ENCODE data around the gene TGFBI.

The TGFBI gene

DNA sequence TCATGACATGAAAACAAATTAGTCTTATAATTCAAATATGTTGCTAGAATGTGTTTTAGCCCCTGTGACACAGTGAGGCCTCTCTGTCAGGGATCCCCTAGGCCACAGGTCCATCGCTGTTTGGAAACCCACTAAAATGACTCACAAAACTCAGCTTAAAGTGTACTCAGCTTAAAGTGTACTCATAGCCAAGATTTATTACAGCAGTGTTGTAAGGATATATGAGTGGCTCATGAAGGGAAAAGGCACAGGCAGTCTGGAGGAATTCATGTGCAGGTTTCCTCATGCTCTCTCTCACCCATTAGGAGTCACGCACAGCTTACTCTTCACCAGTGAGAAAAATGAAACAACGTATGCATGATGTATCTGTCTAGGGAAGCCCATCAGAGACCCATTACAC lies 24.4 kb upstream of the TGFBI start:
- DNase-seq: no peak

DNA sequence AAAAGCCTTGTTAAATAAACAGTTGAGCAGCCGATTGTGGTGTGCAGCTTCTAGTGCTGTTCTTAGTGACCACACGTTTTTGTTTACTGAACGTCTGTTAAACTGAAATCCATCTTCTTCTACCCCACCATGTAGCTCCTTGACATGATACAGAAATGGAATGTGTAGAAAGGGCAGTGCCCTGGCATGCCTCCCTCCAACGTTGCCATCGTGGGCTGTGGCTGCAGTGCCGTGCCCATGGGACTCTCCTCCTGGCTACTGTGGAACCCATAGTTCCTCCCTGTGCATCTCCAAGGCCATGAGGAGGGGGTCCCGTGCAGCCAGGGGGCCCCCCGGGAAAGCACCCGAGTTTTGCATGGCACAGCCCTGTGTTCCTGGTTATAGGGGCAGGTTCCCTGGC lies 23.3 kb upstream of the TGFBI start:
- DNase-seq: no peak

DNA sequence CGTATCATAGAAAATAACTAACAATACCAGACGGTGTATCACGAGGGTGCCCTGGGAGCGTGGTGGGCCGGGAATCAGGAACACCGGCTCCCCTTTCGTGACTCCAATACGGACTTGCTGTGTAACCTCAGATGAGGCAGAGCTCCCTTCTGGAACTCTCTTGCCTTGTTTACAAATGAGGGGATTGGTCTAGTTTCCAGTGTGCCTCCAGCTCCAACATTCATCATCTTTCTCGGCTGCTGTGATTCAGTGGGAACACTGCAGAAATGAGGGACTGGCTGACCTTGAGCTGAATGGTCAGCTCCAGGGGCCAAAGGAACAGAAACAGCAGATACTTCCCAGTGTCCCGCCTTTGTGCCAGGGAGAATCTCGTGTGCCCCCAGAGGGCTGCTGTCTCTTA lies 22.6 kb upstream of the TGFBI start:
- no peak for DNase-seq

DNA sequence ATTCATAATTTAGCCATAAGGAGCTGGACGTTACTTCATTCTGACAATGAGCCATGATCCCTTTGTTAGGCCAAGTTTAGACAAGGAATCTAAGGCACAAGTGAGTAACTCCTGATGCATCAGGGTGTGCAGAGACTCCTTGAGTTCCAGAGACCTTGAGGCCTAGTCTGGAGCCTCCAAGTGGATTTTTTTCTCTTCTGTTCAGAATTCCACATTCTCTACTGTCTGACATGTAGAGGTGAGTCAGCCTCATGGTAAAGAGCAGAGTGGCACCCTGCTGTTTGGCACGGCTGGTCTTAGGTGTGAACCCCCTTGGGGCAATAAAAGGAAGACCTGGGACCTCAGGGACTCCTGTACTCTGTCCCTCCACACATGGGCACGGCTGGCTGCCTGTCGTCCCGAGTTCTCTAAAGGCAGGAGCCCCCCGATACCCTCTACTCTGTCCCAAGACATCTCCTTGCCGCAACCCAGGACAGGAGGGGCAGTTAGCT lies 22.0 kb upstream of the TGFBI start:
- no peak for DNase-seq

DNA sequence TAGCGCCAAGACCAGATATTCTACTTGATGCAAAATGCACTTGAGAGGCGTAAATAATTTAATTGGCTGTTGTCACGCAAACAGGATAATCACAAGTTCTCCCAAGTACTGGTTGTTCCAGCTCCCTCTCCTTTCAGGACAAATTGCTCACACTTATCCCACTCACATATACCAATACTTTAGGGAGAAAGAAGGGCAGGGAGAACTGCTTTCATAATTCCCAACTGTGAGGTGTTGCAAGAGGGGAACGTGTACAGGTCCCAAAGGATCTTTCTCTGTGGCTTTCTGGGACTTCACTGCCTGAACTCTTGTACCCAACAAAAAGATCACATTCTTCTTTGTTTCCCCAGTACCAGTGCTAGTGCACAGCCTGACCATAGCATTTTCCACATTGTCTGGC lies 21.5 kb upstream of the TGFBI start:
- DNase-seq: no peak

DNA sequence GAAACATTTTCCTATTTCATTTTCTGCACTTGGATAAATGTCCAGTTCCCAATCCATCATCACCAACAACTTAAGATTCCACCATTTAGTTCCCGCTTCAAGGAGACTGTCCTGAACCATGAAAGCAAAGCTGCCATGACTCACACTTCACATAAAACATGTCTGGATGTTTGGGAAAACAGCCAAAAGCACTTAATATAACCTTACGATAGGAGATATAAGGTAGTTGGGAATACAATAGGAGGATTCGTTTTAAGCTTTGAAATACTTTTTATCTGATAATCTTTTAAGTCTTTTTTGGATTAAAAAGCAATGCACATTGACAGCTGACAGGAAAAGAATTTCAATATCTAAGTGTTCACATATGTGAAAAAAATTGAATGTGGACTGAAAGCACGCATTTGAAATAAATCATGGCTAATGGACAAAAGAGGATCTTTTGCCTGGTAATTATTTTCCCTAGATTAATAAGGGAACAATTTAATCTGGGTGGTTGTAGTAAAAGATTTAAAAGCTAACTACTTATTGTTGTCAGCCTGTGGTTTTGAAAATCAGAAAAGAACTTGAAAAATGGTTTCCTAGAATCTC lies 17.3 kb upstream of the TGFBI start:
- DNase-seq: no peak

DNA sequence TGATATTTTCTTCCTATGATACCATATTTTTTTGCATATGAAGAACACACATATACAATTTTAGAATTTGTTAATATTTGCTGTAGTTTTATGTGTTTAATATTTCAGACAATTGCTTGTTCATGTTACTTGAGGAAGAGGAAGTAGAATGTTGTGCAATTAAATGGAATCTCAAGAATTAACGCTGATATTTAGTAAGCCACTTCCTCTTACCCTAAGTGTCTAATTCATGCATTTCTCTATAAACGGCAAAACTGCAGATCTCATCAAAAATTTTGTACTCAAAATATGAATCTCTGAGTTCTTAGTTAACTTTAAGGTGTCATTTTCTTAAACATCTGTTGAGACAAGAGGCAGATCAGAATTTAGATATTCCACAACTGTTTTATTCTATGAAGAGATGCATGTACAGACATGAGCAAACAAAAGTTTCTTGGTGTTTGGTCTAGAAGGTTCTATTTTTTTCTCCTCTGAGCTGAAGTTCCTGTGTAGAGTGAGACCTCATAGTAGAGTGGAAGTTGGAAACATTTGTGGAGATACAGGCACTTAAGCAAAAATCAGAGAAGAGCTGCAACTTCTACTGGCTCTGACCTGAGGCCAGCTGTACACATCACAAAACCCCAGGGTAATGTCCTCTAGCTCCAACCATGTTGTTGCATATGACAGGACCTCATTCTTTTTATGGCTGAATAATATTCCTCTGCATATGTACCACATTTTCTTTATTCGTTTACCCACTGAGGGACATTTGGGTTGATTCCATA lies 16.6 kb upstream of the TGFBI start:
- no peak for DNase-seq

DNA sequence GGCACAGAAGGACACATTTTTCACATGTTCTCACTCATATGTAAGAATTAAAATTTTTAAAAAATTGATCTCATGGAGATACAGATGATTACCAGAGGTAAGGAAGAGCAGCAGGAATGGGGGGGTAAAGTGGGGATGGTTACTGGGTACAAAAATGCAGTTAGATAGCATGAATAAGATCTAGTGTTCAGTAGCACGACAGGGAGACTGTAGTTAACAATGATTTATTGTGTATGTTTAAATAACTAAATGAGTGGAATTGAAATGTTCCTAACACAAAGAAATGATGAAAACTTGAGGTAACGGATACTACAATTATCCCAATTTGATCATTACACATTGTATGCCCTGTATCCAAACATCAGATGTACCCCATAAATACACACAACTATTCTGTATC lies 15.2 kb upstream of the TGFBI start:
- no peak for DNase-seq

DNA sequence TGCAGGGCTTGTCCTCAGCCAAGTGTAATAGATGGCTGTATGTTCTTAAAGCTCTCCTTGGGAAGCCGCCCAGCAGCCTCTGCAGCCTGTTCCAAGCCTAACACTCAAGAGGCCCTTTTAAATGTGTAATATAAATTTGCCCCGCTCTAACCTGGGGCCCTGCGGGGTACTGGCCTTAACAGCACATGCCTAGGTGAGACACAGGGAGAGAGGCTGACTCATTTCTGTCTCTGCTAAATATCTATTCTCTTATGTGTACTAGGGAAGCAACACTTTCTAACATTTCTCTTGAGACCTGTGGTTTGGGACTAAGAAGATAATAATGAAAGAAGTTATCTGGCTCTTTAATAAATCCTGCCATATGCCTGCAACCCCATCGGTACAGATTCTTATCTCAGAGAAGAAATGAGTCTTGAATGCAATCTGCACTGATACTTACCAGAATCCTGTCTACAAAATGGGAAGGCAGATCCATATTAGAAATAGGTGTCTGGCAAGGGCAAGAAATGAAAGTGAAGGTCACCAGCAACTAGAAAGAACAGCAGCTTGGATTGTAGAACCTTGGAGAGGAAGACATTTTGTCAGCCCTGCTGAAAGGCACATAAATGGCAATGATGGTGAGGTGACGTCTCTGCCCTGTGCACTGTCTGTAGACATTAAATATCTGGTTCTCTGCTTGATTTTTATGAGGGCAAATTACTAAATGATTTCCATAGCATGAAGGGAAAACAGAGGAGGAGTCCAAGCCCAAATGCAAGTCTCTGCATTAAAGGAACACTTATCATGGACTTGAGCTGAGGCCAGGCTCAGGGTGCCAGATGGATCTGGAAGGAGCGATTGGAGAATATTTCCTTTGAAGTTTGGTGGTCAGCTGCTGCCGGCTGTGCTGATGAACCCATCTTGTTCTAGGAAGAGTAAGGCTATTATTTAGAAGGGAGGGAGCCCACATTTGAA lies 14.5 kb upstream of the TGFBI start:
- DNase-seq: no peak

DNA sequence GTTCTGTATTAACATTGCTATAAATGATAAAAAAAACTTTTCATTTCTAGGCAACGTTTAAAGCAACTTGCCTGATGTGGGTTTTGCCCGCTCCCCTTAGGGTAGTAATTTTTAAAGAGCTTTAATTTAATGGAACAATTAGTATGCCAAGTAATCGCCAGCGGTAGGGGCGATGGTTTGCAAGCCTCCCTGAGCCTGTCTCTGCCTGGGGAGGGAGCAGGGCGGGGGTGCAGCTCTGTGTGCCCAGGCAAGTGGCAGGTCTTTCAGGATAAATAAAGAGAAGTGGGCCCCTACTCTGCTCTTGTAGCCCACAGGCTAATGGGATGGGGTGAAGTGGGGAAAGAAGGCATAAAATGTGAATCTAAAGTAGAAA lies 13.8 kb upstream of the TGFBI start:
- DNase-seq: no peak

DNA sequence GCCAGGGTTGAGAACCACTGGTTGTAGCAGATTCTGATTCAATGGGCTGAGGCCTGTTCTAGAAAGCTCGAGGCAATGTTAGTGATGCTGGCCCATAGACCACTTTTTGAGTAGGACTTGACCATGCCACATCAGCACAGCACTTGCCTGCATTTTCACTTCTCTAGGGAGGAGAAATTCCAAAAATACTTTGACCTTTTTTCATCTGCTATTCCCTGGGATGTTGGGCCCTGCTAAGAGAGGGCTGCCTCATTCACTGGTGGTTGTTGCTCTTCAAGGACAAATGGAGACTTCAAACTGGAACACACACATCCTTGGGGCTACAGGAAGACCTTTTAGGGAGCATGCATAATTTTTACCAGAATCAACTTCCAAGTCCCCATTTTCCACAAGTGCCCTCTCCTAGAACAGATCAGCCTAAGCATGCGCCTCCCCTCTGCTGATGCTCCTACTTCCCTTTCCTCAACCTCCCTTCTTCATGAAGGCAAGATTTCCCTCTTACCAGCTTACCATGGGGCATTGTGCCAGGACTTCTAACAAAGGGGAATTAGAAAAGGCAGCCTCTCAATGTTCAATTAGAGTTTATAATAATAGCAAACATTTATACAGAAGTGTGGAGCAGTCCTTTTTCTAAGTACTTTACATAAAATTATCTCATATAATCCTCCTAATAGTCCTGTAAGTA lies 12.7 kb upstream of the TGFBI start:
- DNase-seq: no peak

DNA sequence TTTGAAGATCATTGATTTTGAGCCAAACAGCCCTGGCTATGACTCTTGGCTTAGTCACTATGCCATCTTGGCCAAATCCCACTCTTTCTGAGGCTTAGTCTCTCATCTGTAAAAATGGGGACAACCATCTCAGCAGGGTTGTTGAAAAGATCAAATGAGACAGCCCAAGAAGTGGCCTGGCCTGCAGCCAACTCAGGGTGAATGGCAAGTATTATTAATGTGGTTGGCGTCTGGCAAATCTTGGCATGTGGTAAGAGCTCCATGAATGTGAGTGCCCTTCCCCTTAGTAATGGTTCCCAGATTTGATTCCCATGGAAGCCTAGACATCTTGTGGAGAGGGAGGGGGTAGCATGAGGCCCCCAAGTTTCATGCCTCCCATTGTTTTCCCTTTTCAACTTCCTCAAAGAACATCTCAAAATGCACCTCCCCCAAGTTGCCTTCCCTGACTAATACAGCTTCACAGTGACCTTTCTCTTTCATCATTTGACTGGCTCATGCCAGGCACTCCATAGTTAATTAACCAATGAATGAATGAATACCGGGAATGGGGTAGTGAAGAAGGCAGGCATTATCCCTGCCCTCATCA lies 11.8 kb upstream of the TGFBI start:
- no peak for DNase-seq

DNA sequence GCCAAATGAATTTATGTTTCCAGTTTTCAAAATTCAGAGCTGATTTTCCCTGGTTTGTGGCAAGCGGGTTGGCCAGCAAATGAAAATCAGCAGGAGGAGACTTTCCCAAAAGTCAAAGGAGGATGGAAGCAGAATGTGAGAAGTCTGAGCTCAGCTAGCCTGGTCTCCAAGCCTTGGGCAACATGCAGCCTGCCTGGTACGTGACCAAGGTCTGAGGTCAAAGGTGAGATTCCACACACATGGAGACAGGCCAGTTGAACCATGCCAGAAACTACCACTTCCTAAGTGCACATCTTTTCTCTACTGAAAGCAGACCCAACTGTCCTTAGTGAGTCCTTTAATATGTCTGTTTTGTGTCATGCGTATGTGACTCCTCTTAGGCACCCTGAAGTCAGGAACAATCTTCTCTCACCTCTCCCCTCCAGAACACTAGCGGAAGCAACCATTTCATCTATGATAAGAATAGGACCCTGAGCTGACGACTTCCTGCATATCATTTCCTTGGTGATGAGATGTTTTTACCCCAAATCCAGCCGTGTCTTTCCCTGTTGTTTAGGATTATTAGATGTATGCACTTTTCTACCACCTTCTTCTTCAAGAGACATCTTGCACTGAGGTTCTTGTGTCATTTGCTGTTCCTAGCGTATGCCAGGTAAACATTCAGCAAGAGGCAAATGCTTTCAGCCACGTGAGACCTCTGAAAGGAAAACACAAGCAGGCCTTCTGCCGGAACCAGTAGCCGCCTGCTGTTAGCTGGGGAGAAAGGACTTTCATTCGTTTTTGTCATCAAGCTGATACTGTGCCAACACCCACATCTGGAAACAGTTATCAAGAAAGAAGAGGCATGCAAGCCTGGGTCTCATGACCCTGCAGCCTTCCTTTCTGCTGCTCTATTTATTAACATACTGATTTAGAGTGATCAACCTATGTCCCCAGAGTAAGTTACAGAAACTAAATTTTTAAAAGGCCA lies 9.7 kb upstream of the TGFBI start:
- peak; percentile 33 for DNase-seq

DNA sequence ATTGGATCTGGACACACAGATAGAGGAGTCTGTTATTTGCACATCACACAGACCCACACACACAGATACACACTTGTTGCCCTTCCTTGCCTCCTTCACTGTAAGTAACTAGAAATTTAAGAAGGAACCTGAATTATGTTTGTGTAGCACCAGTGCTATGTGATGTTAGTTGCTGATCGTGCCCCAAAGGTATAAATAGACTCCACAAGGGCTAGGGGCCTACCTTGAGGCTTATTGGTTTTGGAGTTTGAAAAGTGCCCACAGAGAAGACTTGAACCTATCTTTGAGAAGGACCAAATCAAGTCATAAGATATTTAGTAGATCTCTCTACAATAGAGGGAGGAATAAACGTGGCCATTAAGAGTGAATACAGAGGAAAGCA lies 8.8 kb upstream of the TGFBI start:
- DNase-seq: no peak

DNA sequence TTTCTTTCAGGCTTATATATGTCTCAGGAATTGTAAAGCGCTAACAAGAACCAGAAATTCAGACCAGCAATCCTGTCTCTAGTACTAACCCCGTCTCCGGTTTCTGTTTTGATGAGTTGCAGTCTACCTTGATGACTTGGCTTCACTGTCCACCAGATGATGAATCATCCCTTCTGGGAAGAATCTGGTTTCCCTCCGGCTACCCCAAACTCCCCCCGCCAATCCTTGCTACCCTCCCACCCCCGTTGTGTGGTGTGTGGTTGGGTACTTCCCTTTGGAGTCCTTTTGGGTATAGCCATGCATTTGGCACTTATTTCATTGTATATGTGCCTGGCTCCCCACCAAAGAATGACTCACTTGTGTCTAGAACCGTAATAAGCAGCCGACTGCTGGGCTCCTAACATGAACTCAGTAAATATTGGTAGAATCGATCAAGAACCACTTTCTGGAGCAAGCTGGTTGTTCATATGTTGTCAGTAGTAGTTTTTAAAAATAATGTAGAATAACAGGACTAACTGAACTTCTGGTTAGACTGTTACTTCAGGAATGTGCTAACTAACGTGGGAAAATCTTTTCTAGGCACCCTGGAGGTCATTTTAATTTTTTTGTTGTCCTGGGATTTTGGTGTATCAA lies 8.3 kb upstream of the TGFBI start:
- peak; percentile 53 for DNase-seq

DNA sequence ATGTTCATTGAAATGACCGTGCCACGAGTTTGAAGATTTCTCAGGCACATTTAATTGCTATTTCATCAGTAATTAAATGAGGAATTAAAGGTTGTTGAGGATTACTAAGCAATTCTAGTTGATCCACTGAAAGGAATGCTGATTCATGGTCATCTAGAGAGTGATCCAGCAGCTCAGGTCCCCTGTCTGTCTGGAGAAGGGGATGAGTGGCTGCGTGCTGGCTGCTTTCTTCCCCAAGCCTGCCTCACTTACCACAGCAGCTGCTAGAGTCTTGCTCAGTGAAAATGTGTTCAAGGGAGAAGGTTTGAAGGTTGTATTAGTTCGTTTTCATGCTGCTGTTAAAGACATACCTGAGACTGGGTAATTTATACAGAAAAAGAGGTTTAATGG lies 7.8 kb upstream of the TGFBI start:
- DNase-seq: no peak

DNA sequence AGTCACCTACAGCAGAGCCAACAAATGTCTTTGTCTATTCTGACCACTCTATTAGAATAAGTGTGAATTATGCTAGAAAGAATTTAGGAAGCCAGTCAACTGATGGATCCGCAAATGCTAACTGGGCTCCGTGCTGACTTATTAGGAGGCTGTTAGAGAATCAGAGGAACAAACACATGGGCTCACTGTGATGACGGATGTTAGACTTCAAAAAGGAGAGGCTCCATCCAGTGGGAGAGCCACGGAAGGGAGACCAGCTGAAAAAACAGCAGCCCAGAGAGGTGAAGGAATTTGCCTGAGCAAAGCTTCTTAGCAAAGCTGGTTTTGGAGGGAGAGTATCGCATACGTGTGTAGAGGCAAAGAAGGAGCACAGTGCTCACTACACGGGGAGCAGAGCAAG lies 5.8 kb upstream of the TGFBI start:
- DNase-seq: no peak

DNA sequence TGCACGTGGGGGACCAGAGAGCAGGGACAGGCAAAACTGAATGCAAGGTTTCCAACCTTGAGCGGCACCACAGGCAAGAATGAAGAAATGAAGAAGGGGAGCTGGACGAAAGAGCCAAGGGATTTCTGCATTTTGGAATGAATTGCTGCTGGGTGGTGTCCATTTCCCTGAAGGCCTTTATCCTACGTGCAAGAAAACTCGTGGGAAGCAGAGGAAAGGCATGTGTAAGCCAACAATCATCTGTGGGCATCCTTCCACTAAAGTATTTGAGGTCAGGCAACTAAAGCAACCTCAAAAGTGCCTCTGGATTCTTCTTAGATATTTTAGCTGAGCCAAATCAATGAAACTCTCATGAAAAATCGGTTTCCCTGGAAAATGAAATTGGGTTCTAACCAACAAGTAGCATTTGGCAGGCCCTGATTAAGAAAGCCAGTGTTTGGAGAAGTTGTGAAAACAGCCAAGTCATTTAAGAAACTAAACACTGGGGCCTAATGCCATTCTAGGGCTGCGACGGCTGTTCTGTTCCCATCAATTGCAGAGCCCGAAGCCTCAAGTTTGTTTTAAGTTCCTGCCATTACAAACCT lies 4.7 kb upstream of the TGFBI start:
- DNase-seq: no peak

DNA sequence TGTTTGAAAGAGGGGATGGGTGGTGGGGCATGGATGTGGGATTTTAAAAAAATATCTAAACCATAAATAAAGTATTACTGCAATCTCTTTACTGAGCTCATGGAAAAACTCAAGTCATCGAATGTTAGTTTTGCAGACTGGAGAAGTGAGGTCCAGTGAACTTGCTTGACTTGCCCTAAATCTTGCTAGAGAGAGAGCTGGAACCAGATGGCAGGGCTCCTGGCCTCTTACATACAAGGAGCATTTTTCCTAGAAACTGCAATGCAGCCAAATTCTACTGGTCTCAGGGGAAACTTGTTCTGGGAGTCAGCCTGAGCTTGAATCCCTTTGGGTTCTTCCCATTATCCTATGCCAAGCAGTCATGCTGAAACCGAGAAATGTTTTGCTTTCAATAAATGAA lies 2.9 kb upstream of the TGFBI start:
- no peak for DNase-seq

DNA sequence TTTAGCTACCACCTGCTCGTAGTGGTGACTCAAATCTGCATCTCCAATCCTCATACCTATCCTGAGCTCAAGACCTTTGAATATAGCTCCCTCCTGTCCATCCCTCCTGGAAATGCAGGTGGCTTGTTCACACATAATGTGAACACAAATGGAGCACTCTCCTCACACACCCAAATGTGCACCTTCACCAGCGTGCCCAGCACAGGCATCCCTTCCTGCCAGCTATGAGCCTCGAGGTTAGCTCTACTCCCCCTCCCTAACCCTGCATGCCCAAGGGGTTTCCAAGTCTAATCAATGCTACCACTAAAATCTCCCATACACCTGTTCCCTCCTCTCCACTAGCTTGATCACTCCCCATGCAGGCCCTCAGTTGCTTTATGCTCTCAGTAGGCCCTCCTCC lies 2.2 kb upstream of the TGFBI start:
- no peak for DNase-seq

DNA sequence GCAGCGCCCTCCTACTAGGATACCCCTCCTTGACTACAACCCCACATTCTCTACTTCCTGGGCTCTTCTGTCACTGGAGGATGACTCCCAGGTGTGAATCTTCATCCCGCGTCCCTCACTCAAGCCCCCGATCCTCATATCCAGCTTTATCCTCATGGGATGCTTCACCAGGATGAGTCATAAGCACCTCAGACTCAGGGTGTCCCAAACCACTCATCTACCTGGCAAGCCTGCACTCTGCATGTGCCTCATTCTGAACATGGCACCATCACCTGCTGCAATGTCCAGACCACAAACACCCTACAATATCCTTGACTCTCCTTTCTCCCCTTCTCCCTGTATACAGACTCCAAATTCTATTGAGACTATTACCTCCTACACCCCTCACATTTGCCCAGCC lies 1.5 kb upstream of the TGFBI start:
- no peak for DNase-seq

All from NCI-H2029 (cell line).